SIG-M5 (cell line): ENCODE data around the gene FSTL4.

Experiments
- DNase-seq: peaks from one replicate; lab custom pipeline; 2025; lab: John Stamatoyannopoulos, UW

Gene FSTL4

DNA sequence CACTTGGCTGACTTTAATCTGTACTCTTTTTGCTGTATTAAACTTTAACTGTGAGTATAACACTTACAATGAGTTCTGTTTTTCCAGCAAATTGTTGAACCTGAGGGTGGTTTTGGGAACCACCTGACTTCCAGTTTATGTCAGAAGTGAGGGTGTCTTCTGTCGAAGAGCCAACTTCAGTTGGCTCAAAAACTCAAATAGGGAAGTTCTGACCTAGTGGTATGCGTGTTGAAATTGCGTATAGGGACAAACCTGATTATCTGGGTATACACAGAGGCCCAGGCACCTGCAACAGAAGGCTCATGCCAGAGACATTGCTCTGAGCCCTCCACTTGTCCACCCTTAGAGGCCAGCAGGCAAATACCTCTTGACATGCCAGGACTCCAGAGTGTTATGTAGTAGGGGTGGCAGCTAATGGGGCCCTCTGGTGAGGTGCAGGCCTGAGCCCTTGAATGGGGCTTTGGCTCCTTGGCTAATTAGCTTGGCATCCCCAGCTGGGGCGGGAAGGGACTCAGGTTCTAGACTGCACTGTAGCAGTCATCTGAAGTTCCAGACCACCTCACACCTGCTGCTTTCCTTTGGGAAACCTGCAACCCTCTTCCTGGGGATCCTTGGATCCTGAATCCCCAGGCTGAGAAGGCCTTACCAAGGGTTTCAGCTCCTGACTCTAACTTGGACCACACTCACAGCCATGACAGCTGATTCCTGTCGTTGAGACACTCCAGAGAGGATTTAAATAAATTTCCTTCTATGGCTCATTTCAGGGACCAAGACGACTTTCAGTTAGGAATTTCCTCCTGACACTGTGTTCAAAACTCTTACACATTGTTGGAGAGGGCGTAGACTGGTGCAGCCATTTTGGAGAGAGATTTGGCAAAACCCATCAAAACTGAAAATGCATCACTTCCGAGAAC lies 370.9 kb downstream of the FSTL4 start:
- DNase-seq, result no peak

DNA sequence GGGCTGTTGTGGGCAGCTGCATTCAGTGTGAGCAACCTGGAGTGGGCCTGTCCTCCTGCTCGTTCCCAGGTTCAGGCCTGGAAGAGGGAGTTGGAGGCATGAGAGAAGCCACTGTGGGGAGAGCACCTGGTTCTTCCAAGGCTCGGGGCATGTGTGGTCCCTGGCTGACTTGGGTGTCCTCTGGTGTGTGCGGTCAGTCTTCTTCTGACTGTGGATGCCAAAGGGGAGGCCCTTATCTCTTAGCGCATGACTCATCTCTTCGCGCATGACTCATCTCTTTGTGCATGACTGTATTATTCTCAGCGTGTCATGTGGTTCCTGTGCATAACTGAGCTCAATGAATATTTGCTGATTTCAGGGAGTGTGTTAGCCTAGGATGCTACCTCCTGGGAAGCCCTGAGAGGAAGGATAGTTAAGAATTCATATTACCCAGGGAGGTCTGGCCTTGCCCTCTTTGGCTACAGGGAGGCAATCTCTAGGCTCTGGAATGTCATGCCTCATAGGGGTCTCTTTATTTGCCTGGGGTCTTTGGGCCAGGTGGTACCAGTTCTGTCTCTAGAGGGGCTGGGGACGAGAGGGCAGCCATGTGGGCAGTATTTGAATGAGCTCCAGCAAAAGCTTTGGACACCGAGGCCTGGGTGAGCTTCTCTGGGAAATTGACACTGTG lies 371.8 kb downstream of the FSTL4 start:
- no peak for DNase-seq

DNA sequence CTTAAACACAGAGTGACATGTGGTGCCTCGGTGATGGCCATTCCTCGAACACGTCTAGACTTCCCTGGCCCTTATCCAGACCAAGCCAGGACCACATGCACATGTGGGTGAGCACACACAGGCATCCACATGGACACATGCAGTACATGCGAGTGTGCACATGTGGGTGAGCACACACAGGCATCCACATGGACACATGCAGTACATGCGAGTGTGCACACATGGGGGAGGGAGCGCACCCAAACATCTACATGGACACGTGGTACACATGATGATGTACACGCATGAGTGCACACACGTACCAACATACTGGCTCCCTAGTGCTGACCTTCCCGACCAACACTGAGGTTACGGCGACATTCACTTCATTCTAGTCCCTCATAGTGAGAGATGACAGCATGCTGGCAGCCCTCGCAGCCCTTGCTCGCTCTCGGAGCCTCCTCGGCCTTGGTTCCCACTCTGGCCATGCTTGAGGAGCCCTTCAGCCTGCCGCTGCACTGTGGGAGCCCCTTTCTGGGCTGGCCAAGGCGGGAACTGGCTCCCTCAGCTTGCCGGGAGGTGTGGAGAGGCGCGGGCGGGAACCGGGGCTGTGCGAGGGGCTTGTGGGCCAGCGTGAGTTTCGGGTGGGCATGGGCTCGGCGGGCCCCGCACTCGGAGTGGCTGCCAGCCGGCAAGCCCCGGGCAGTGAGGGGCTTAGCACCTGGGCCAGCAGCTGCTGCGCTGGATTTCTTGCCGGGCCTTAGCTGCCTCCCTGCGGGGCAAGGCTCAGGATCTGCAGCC lies 373.7 kb downstream of the FSTL4 start:
- no peak for DNase-seq

DNA sequence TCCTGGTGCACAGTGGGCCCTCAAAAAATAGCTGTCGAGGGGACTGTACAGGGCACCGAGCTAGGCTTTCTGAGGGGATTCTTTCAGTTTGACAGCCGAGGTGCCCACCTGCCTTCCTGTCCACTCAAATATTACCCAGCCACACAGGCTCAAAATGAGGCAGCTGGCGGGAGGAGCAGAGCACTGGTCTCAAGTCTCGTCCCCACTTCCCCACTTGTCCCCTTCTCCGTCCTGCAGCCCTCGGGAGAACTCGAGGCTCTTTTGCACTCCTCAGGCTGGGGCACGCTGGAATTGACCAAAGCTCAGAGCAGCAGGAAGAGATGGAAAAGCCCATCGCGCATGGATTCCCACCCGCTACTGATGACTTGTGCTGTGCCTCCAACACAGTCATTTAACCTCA lies 375.4 kb downstream of the FSTL4 start:
- DNase-seq, result no peak

DNA sequence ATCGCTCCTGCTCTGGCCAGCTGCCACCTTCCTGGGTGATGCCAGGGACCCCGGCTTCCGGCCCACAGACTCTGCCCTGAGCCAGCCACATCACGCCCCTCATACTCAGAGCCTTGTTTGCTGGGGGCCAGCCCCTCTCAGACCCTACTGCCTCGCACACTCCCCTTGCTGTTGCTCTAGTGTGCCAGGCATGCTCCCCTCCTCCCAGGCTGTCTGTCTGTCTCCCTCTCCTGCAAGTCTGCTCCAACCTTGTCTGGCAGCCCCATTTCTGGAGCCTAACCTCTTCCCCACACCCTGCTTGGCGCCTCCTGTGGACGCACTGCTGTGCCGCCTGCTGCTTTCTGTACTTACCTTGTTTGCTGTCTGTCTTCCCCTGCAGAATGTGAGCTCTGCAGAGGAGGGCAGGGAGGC lies 375.8 kb downstream of the FSTL4 start:
- no peak for DNase-seq

DNA sequence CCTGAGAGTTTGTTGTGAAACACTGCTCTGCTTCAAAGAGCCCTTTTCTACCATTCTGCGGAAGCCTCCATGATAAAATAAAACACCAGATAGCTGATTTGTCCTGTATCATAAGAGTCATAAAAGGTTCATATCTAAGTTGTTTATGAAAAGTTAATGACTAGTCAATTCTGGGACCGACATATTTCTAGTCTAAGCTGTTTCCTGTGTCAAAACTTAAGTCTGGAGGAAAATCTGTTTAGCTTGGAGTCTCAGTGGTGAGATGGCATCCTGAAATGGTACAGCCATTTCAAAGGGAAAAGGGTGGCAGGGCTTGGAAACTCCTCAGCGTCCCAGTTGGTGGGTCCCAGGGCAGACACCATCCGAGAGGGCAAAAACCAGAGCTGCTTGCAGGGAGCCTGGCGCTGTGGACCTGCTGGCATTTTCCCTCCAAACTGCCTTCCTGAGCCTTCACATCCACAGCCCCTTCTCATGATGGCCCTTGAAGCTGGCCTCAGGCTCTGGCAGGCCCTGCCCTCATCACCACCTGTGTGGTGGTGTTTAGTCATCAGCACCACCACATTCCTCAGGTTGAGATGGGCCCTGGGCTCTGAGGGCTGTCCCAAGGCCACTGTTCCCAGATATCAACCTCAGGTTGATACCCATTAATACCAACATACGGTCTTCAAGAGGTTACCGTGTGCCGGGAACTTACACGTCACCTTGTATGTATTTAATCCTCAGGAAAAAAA lies 376.5 kb downstream of the FSTL4 start:
- DNase-seq, result no peak

DNA sequence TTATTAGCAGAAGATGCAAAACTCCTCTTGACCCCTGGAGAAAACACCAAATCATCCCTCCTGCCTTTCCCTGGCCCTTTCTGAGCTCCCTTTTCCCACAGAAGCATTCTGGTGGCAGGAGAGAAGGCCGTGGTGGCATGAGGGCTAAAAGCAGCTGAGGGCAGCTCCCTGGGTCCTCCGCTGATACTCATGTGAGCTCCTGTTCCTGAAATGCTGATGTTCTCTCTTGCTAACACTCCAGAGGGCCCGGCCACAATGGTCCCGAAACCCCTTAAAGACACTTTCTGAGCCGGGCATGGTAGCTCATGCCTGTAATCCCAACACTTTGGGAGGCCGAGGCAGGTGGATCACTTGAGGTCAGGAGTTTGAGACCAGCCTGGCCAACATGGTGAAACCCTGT lies 377.4 kb downstream of the FSTL4 start:
- no peak for DNase-seq

DNA sequence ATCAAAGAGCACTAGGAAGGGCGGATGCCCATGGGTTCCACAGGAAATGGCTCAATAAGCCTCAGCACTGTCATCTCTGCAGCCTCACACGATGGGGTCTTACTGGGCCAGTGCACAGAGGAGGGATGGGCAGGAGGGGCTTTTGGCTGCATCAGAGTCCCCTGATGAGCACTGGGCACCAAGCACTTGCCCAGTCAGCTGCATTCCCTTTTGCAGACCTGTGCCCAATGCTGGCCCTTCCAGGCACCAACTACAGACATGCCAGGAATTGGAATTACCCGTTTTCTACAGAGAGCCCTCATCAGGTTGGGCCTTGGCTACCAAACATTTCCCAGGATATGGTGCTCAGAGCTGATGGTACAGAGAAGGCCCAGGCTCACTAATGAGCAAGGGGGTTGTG lies 378.1 kb downstream of the FSTL4 start:
- DNase-seq, result no peak

DNA sequence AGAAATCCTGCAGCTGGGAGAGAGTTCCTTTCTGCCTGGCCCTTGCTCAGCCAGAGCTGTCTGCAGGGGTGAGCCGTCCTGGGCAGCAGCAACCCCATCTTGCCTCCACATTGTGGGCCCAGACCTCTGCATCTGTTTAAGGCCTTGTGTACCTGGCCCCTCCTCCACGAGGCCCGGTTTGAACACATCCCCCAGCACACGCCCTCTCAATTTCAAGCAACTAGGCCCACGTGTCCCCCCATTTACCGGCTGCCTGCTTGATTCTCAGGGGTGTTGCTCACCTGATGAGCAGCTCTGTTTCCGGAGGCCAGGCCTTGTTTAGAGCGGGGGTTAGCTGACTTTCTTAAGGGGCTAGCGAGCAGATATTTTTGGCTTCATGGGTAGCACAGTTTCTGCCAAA lies 378.7 kb downstream of the FSTL4 start:
- DNase-seq, result no peak

DNA sequence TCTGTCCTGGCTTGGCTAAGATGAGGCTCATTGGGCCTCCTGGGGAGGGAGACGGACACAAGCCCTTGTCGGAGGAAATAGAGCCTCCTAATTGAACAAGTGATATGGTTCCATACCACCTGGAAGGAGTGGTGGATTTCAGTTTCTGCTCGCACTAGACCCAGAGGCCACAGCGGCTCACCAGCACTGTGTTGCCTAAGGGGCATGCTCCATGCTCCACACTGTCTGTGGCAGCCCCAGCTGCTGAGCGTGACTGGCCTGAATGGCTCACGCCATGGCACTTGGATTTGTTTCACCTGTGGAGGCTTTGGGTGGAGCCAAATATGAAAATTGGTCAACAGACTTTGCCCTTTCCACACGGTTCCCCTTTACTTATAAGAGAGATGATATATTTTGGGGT lies 379.4 kb downstream of the FSTL4 start:
- DNase-seq, result no peak

DNA sequence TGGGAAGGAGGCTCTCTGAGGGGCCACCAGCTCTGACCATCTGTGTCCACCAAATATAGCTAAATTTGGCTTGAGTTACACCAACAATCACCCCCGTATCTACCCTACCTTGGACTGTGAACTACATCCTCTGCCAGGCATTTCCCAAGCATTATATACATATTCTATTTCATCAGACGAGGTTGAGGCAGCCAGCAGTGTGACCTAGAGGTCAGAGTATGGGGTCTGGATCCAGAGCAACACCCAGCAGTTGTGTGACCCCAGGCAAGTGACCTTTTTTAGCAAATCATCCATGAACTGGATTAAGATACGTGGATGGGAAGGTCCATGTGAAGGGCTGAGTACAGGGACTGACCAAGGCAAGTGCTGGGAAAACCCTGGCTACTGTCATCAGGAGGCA lies 379.9 kb downstream of the FSTL4 start:
- no peak for DNase-seq

DNA sequence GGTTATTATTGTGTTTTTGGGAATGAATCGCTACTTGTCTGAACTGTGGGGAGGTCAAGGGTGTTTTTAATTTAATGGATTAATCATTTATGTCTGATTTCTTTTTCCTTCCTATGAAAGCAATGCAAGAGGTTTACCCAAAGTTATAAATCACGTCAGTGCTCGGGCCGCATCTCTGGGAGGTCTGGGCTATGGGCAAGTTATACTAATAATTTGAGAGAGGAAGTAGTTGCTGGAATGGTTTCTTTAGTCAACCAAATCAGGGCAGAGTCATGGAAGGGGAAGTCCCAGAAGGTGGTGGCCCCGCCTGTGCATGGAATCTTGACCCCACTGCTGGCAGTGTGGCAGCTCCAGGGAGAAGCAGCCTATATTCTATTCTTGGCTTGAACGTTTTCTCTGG lies 380.3 kb downstream of the FSTL4 start:
- DNase-seq, result no peak

DNA sequence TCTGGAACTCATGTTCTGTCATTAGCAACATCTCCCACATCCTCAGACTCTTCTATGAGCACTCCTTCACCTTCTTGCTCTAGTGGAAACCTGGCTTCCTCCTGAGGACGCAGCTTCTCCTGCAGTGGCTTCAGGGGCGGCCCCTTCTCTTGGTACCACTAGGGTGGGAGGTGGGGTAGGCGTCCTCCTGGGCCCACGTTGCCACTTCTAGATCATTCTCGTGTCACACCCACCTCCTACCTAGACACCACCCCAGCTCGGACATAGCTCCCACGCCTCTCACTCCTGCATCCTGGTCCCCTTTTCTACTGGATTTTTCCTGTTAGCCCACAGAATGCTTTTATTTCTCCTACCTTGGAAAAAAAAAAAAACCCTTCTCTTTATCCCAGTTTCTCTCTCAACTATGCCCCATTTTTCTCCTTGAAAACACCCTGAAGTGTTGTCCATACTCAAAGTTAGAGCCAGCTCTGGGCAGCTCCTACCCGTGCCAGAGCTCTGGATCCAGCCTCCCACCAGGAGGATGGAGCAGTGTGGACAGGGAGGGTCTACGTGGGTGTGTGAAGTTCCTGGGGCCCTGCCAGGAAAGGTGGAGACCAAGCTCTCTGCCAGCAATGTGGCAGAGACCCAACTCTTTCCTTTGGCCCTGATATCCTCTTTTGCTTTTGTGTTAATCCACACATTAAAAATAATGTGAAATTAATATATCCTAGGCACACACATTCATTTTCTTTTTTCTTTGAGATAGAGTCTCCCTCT lies 381.3 kb downstream of the FSTL4 start:
- DNase-seq, result no peak

DNA sequence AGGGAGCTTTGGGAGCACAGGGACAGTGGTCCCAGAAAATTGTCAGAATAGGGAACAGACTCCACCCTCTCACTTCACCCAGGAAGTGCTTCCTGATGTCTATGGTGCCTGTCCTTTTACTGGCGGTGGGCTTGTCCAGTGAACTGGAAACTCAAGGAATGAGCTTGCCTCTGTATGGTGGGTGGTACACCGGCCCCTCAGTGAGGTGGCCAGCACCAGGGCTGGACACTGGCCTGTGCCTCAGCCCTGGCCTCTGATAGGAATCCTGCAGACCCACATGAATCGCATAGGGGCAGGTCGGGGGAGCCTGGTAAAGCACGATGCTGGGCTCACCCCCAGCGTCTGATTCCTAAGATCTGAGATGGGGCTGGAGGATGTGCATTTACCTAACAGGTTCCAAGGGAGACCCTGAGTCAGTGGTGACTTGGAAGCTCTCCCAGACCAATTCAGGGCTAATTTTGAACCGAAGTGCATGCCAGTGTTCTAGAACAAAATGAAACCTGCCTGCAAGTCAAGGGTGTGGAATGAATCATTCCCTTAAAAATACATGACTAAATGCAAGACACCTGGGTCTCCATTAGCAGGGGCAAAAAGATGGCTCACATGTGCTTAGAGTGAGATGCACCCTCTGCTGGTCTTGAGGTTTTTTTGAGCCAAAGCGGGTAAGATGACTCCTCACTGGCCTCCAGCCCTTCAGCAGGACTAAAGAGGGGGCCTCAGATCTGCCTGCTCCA lies 382.2 kb downstream of the FSTL4 start:
- DNase-seq, result no peak

DNA sequence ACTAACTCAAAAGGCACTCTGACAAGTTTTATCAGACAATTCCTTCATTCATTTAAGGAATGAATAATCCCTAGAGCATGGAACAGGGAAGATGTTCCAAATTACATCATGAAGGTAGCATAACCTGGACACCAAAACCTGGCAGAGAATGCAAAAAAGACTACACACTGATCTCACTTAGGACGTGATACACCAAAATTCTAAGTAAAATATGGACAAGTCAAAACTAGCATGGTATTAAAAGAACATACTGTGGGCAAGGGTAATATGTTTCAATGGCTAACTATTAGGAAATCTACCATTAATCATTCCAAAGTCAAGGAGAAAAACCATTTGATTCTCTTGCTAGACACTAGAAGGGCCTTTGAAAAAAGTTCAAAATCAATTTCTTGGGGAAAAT lies 384.0 kb downstream of the FSTL4 start:
- no peak for DNase-seq

DNA sequence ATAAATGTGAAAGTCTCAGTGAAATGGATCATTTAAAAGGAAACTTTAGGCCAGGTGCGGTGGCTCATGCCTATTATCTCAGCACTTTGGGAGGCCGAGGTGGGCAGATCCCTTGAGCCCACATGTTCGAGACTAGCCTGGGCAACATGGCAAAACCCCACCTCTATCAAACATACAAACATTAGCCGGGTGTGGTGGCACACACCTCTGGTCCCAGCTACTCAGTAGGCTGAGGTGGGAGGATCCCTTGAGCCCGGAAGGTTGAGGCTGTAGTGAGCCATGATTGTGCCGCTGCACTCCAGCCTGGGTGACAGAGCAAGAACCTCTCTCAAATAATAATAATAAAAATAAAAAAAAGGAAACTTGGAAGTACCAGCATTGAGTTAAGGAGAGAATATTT lies 384.4 kb downstream of the FSTL4 start:
- DNase-seq, result no peak

DNA sequence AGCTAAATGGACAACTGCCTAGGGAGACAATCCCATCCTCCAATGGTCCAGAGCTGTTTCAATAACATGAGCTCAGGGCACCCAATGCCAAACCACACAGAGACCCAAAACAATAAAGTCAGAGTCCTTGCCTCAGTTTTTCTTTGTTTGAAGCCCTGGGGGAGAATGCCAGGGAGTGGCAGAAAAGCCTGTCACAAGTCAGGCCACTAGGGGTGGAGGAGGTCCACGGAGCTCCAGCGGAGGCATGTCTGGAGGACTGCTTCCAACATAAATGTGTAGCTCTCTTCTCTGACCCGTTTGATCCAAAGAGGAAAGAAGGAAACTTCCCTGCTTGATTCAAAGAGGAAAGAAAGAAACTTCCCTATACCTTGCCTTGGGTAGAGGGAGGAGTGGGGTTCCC lies 385.3 kb downstream of the FSTL4 start:
- no peak for DNase-seq

DNA sequence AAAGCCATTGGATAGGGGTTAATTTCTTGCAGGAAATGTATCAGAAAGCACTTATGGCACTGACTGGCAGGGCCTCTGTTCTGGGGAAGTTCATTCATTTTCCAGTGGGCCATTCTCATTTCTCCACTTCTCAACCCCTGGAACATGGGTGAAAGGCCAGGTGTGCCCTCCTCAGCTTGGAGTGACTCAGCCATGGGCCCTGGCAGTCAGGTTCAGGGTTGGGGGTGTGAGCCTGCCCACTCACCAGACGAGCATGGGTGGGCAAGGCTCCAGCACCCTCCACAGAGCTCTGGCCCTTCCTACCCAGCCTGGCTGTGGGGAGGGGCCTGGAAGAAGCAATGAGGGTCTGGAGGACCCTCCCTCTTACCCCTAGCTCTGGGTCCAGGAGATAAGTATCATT lies 386.2 kb downstream of the FSTL4 start:
- DNase-seq, result no peak

DNA sequence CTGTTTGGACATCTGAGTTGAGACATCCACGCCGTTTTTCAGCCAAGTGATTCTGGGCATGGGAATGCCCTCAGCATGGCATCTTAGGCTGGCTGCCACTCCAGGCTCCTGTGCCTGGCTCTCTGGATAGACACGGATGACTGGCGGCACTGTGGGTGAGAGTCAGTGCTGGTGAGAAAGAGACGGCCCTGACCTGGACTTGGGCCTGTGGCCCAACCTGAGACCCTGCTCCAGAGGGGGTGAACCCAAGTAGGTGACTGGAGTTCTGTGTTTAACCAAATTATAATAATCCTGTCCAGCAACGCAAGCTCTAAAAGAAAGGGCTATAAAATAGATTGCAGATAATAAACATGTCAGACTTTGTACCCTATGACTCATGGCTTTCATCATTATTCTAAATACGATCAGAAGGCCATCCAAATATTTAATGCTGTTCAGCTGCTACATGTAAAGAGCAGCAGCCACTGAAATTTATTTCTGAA lies 386.6 kb downstream of the FSTL4 start:
- no peak for DNase-seq

DNA sequence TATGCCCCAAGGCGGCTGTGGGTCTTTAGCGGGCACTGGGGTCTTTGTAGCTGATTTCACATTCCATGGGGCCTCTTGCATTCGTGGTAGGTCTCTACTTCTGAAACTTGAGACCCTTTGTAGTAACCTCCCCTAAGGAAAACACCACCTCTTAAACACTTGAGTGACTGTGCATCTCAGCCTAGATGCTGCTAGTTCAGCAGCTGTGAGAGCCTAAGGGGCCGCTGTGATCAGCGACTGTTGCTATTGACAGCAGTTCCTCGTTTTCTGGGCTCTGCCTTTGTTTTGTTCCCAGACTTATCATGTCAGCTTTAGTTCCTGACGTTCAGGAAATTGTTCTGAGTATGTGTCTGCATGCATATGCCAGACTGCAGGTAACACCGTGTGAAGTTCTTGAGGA lies 389.4 kb downstream of the FSTL4 start:
- DNase-seq, result no peak

DNA sequence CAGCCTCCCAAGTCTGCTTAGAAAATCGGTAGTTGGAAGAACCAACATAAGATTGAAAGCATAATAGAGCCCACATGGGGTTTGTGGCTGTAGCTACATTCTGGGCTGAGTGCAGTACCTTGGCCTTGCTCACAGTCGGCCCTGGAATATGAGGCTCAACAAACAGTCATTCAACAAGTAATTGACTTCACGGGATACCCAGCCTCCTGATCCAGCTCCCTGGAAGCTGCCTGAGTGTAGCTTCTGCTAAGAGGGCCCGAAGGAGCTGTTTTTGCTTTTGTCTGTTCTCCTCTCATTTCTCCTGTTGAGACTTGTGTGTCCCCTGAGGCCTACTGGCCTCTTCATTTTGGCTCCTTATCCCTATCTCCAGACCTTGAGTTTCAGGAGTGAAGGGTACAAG lies 389.8 kb downstream of the FSTL4 start:
- no peak for DNase-seq
